ENCODE results near the gene RPL9.
"Not testable (repeated sequence)": the region's sequence is repeated elsewhere in the genome, so short reads cannot be mapped to it uniquely, and the experiment has no call there.

Gene RPL9

GRCh38 chr4:39464886-39465501 lies 6.3 kb upstream of the RPL9 start:
- no peak for DNase-seq

- not testable (repeated sequence) for DNase-seq
These were observed 589 bp downstream of the RPL9 start for GRCh38 chr4:39458161-39458504.

GRCh38 chr4:39456946-39457763 lies 1.6 kb downstream of the RPL9 start:
- no peak for DNase-seq

- no peak for DNase-seq
These were observed 3.2 kb downstream of the RPL9 start for GRCh38 chr4:39455486-39455885.

- DNase-seq, result no peak
These were observed 5.0 kb downstream of the RPL9 start for GRCh38 chr4:39453738-39454137.

- no peak for DNase-seq
These were observed 5.7 kb downstream of the RPL9 start for GRCh38 chr4:39452860-39453587.

GRCh38 chr4:39452153-39452859 lies 6.4 kb downstream of the RPL9 start:
- no peak for DNase-seq

- DNase-seq, result peak; percentile 58
These were observed 7.2 kb downstream of the RPL9 start for GRCh38 chr4:39451423-39452023.

- no peak for DNase-seq
These were observed 8.1 kb downstream of the RPL9 start for GRCh38 chr4:39450618-39451017.

- DNase-seq, result peak; percentile 71
These were observed 11.7 kb downstream of the RPL9 start for GRCh38 chr4:39446842-39447573.

GRCh38 chr4:39446483-39446841 lies 12.3 kb downstream of the RPL9 start:
- DNase-seq, result no peak

GRCh38 chr4:39442998-39443397 lies 15.7 kb downstream of the RPL9 start:
- DNase-seq, result no peak

GRCh38 chr4:39441593-39441992 lies 17.1 kb downstream of the RPL9 start:
- no peak for DNase-seq

GRCh38 chr4:39435659-39436563 lies 22.8 kb downstream of the RPL9 start:
- no peak for DNase-seq

GRCh38 chr4:39433878-39434492 lies 24.7 kb downstream of the RPL9 start:
- no peak for DNase-seq

GRCh38 chr4:39429476-39430334 lies 29.0 kb downstream of the RPL9 start:
- no peak for DNase-seq

GRCh38 chr4:39427520-39428114 lies 31.1 kb downstream of the RPL9 start:
- no peak for DNase-seq

GRCh38 chr4:39426728-39427127 lies 32.0 kb downstream of the RPL9 start:
- DNase-seq, result no peak

- not testable (repeated sequence) for DNase-seq
These were observed 33.4 kb downstream of the RPL9 start for GRCh38 chr4:39425297-39425696.

All from activated CD8-positive, alpha-beta memory T cell treated with anti-CD3 and anti-CD28 coated beads, Interleukin-2, amount 50 U/mL, for 48 hours (primary cell).